HCT116 (cell line): ENCODE data around the gene DGKZ. TPM values are rescaled to one million over a fixed set of nuclear protein-coding genes. Genes with fewer than 3 reads are reported as not detected.

Source experiments
- ATAC-seq: fragments of 200-7000 bp; cut with Tn5 transposase; 2 replicates; pipeline ENCODE4 v1.9.1; 2020; ENCODE audit warnings: mild to moderate bottlenecking, moderate library complexity
- BruUV-seq: library from RNA; stranded (reverse); fragments of 400-500 nt; replicated peaks from 2 replicates; lab custom pipeline; 2021; lab: Mats Ljungman, UMichigan
- CTCF ChIA-PET: fragments of 300-600 bp; sonication (Branson Sonifier 250); formaldehyde crosslinking; loops from one replicate; lab custom pipeline; 2021; ENCODE audit warnings: antibody characterized with exemption; lab: Charles Lee
- POLR2A ChIA-PET: fragments of 300-600, 350-600 bp; sonication (Branson Sonifier 250); formaldehyde crosslinking; loops from one replicate; lab custom pipeline; 2021; ENCODE audit warnings: antibody characterized with exemption; lab: Charles Lee
- RAD21 ChIA-PET, 2 experiments: fragments of 300-600 bp; sonication (Branson Sonifier 250); formaldehyde crosslinking; loops; one replicate each; lab custom pipeline; 2023; ENCODE audit warnings: low total read pairs in 2 of 2; ENCODE audit not compliant: uncharacterized antibody in 2 of 2, unreplicated experiment in 2 of 2, low non-redundant PET in 1 of 2; lab: Charles Lee
- DNase-seq: peaks from one replicate; pipeline ENCODE4 v3.0.0-alpha.2; 2010; ENCODE audit warnings: low read depth, low spot score
- H2AFZ ChIP-seq: fragments of 200-600 bp; shearing (Covaris generic), sonication (generic); 2 replicates; pipeline ENCODE4 v1.6.1; 2017; ENCODE audit warnings: low read depth, mixed run types, mixed read lengths, antibody characterized with exemption, low read length; ENCODE audit not compliant: poor library complexity, severe bottlenecking
- H3K27ac ChIP-seq: 2 replicates; pipeline ENCODE4 v1.5.1; 2012; ENCODE audit warnings: low read depth, low read length
- H3K27me3 ChIP-seq: fragments of 200-600 bp; sonication (generic); 2 replicates; pipeline ENCODE4 v1.6.1; 2016; ENCODE audit warnings: mixed run types, low read length, mixed read lengths; ENCODE audit not compliant: insufficient read depth
- H3K36me3 ChIP-seq, 2 experiments: fragments of 200-500 bp in 1 of 2; fragments of 200-600 bp in 1 of 2; sonication (Bioruptor generic) in 1 of 2; sonication (generic) in 1 of 2; 2 replicates each; pipeline versions ENCODE4 v1.5.1 to v1.6.1; 2014 to 2016; ENCODE audit warnings: low read length in 2 of 2, inconsistent platforms in 1 of 2, mixed read lengths in 1 of 2, mixed run types in 1 of 2; ENCODE audit not compliant: insufficient read depth in 2 of 2, control insufficient read depth in 1 of 2
- H3K4me1 ChIP-seq, 2 experiments: fragments of 200-600 bp in 1 of 2; sonication (generic) in 1 of 2; 2 replicates each; pipeline versions ENCODE4 v1.5.1 to v1.6.1; 2012 to 2017; ENCODE audit warnings: low read length in 2 of 2, inconsistent platforms in 1 of 2, mild to moderate bottlenecking in 1 of 2, mixed read lengths in 1 of 2, mixed run types in 1 of 2, moderate library complexity in 1 of 2; ENCODE audit not compliant: insufficient read depth in 2 of 2, control insufficient read depth in 1 of 2
- H3K4me2 ChIP-seq: fragments of 200-600 bp; sonication (generic); 2 replicates; pipeline ENCODE4 v1.6.1; 2017; ENCODE audit warnings: mixed run types, low read length, mixed read lengths
- H3K4me3 ChIP-seq, 2 experiments: fragments of 200-600 bp in 1 of 2; sonication (generic) in 1 of 2; replicated peaks in 1 of 2; 2 replicates each; pipeline ENCODE4 v1.5.1; 2011 to 2016; ENCODE audit warnings: low read length in 2 of 2, control low read depth in 1 of 2, low read depth in 1 of 2, mild to moderate bottlenecking in 1 of 2, mixed read lengths in 1 of 2, mixed run types in 1 of 2
- H3K79me2 ChIP-seq: fragments of 200-600 bp; sonication (generic); 2 replicates; pipeline ENCODE4 v1.6.1; 2017; ENCODE audit warnings: mild to moderate bottlenecking, mixed run types, low read length, moderate library complexity, mixed read lengths; ENCODE audit not compliant: insufficient read depth
- H3K9ac ChIP-seq: fragments of 200-600 bp; sonication (generic); 2 replicates; pipeline ENCODE4 v1.6.1; 2016; ENCODE audit warnings: low read length, mixed read lengths
- H3K9me2 ChIP-seq: fragments of 200-600 bp; sonication (generic), shearing (Covaris generic); 2 replicates; pipeline ENCODE4 v1.6.1; 2017; ENCODE audit warnings: mixed run types, mild to moderate bottlenecking, moderate library complexity; ENCODE audit not compliant: insufficient read depth
- H3K9me3 ChIP-seq, 2 experiments: fragments of 200-500 bp in 1 of 2; fragments of 200-600 bp in 1 of 2; sonication (Bioruptor generic) in 1 of 2; sonication (generic) in 1 of 2; 2 replicates each; pipeline ENCODE4 v1.6.1; 2014 to 2017; ENCODE audit warnings: low read length in 2 of 2, mixed read lengths in 2 of 2, inconsistent platforms in 1 of 2, low read depth in 1 of 2, mild to moderate bottlenecking in 1 of 2, mixed run types in 1 of 2, moderate library complexity in 1 of 2; ENCODE audit not compliant: control insufficient read depth in 1 of 2, insufficient read depth in 1 of 2
- H4K20me1 ChIP-seq: fragments of 200-600 bp; sonication (generic), shearing (Covaris generic); 2 replicates; pipeline ENCODE4 v1.6.1; 2017; ENCODE audit warnings: mixed run types, mild to moderate bottlenecking, moderate library complexity; ENCODE audit not compliant: insufficient read depth
- CBX3 ChIP-seq: IDR thresholded peaks from 2 replicates; pipeline ENCODE4 v1.6.1; 2012; ENCODE audit warnings: low read depth
- CEBPB ChIP-seq: IDR thresholded peaks from 2 replicates; pipeline ENCODE4 v1.6.1; 2012; ENCODE audit warnings: low read depth
- EGR1 ChIP-seq: IDR thresholded peaks from 2 replicates; pipeline ENCODE4 v1.6.1; 2012; ENCODE audit warnings: low read depth
- EZH2phosphoT487 ChIP-seq: fragments of 200-600 bp; IDR thresholded peaks from 2 replicates; pipeline ENCODE4 v1.6.1; 2018; ENCODE audit warnings: antibody characterized with exemption, borderline replicate concordance
- SIN3A ChIP-seq: IDR thresholded peaks from 2 replicates; pipeline ENCODE4 v1.6.1; 2012; ENCODE audit warnings: low read depth
- SRF ChIP-seq: IDR thresholded peaks from 2 replicates; pipeline ENCODE4 v1.6.1; 2012; ENCODE audit warnings: low read depth
- TCF7L2 ChIP-seq: IDR thresholded peaks from 2 replicates; pipeline ENCODE4 v1.7.0; 2011; ENCODE audit warnings: borderline replicate concordance, inconsistent platforms; ENCODE audit not compliant: insufficient read depth, insufficient read length; ENCODE audit errors: extremely low read depth
- ZFX ChIP-seq: fragments of 450-650 bp; IDR thresholded peaks from 2 replicates; pipeline ENCODE4 v1.6.1; 2017
- ZNF274 ChIP-seq: fragments of 200-500 bp; sonication (Bioruptor generic); IDR thresholded peaks from 2 replicates; pipeline ENCODE4 v1.6.1; 2014; ENCODE audit warnings: mild to moderate bottlenecking, low read depth, low read length, inconsistent platforms
- intact Hi-C: fragments of 100-400 bp; cut with micrococcal nuclease; formaldehyde crosslinking; loops from 2 replicates; pipeline ENCODE4 v1.10.0; 2022
- total RNA-seq: library from RNA; stranded (reverse); gene quantifications from one replicate; pipeline ENCODE4 v1.2.1, GENCODE V29; 2021; ENCODE audit not compliant: unreplicated experiment
- TF ChIP-seq, protein P1 (sequence below): IDR thresholded peaks from 2 replicates; pipeline ENCODE4 v1.6.1; 2012
- TF ChIP-seq, protein P2 (sequence below): IDR thresholded peaks from 2 replicates; pipeline ENCODE4 v1.6.1; 2012; ENCODE audit warnings: low read depth

The DGKZ gene
- total RNA-seq, 1 experiment from 2014 or later = 70.2 TPM

DNA sequence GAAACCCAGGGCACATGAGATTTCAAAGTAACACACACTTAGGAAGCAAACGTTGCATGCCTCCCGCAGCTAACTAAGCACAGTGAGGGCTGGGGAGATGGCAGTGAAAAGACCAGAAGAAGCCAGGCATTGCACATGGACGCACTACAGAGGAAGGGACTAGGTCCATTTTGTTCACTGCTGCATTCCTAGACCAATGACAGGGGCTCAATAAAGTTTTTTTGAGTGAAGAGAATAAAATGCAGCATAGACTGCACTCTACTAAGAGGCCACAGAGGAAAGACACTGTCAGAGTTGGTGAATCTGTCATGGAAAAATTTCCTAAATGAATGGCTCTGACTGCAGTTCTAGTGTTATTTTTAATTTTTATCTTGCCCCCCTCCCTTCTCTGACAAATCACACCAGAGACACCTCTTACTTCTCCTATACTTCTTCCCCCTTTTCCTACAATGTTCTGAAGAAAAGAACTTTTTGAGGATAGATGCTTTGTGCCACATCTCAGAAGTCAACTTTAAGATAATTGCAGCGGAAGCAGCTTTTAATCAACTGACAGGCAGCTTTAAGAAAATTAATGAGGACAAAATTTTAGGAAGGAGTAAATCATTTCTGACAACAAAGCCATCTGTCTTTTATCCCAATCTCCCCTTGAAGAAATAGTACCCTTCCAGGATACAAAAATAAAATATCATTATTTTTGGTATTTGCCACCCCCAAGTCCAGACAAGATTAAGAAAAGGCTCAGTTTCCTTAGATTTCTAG is 79.1 kb downstream of the DGKZ start:
- Histone ChIP-seq H3K4me1 (no peaks in the 10 kb centered on the region), H2AFZ (no peak overlapping the region), H3K27me3 (no peaks in the 10 kb centered on the region), H3K4me3 (no peak overlapping the region), H3K9me3 (no peaks in the 10 kb centered on the region), H3K27ac (no peak overlapping the region), H3K9ac (no peak overlapping the region), H3K9me2 (no peaks in the 10 kb centered on the region), H4K20me1 (no peaks in the 10 kb centered on the region), H3K36me3 (no peaks in the 10 kb centered on the region; a peak in 2 of 4 replicates), H3K79me2 (no peaks in the 10 kb centered on the region), H3K4me2 (no peak overlapping the region)
- POLR2A ChIA-PET = interaction anchor here (1.1 kb wide), 1 partner anchor 51 kb away, joined by 4 read pairs; no protein-coding TSS in a partner anchor
- no TSS peak for BruUV-seq
- no peak for DNase-seq
- no peak for ATAC-seq
- CTCF ChIA-PET = no interaction called here
- TF ChIP-seq CBX3 (no peak), EZH2phosphoT487 (no peak), EGR1 (no peak), ZFX (no peak), SRF (no peak), TCF7L2 (no peak), CEBPB (no peak), ZNF274 (no peak)
- TF ChIP-seq, protein P1, sequence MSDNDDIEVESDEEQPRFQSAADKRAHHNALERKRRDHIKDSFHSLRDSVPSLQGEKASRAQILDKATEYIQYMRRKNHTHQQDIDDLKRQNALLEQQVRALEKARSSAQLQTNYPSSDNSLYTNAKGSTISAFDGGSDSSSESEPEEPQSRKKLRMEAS = no peak
- RAD21 ChIA-PET = no interaction called here
- intact Hi-C loops = no loop called here

DNA sequence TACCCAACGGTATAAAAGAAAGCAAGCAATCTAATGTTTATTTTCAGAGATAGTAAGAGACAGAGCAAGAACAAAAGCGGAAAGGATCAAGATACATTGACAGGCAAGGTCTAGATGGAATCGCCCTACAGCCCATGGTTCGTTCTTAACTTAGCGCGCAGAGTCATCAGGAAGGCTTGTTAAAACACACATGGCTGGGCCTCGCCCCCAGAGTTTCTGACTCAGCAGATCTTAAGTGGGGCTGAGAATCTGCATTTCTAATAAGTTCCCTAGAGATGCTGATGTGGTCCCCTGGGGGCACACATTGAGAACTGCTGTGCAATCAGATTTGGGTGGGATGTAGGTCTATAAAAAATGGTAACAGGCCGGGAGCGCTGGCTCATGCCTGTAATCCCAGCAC is 80.1 kb downstream of the DGKZ start:
- RAD21 ChIA-PET = no interaction called here
- no peaks in the 10 kb centered on the region for H3K9me3 ChIP-seq
- no peaks in the 10 kb centered on the region; a peak in 1 of 4 replicates for H3K36me3 ChIP-seq
- no peak overlapping the region for H3K4me3 ChIP-seq
- no peaks in the 10 kb centered on the region for H3K79me2 ChIP-seq
- H4K20me1 ChIP-seq = no peaks in the 10 kb centered on the region
- DNase-seq = no peak
- H3K9me2 ChIP-seq = no peaks in the 10 kb centered on the region
- ATAC-seq = no peak
- no peaks in the 10 kb centered on the region for H3K4me1 ChIP-seq
- CTCF ChIA-PET = no interaction called here
- no peak overlapping the region for H2AFZ ChIP-seq
- intact Hi-C loops = no loop called here
- POLR2A ChIA-PET = no interaction called here
- no TSS peak for BruUV-seq
- H3K27ac ChIP-seq = no peak overlapping the region
- no peak overlapping the region for H3K9ac ChIP-seq
- H3K27me3 ChIP-seq = no peaks in the 10 kb centered on the region
- no peak overlapping the region for H3K4me2 ChIP-seq
- TF ChIP-seq TCF7L2 (no peak), SIN3A (no peak)
- TF ChIP-seq, protein P2, sequence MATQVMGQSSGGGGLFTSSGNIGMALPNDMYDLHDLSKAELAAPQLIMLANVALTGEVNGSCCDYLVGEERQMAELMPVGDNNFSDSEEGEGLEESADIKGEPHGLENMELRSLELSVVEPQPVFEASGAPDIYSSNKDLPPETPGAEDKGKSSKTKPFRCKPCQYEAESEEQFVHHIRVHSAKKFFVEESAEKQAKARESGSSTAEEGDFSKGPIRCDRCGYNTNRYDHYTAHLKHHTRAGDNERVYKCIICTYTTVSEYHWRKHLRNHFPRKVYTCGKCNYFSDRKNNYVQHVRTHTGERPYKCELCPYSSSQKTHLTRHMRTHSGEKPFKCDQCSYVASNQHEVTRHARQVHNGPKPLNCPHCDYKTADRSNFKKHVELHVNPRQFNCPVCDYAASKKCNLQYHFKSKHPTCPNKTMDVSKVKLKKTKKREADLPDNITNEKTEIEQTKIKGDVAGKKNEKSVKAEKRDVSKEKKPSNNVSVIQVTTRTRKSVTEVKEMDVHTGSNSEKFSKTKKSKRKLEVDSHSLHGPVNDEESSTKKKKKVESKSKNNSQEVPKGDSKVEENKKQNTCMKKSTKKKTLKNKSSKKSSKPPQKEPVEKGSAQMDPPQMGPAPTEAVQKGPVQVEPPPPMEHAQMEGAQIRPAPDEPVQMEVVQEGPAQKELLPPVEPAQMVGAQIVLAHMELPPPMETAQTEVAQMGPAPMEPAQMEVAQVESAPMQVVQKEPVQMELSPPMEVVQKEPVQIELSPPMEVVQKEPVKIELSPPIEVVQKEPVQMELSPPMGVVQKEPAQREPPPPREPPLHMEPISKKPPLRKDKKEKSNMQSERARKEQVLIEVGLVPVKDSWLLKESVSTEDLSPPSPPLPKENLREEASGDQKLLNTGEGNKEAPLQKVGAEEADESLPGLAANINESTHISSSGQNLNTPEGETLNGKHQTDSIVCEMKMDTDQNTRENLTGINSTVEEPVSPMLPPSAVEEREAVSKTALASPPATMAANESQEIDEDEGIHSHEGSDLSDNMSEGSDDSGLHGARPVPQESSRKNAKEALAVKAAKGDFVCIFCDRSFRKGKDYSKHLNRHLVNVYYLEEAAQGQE = no peak
